ENCODE data around the gene CDS2. TPM values are rescaled to one million over a fixed set of nuclear protein-coding genes. Genes with fewer than 3 reads are reported as not detected.

CDS2 gene
- total and polyA plus RNA-seq, 11 donors = 22.5 to 105 (median 83.1) TPM

GRCh38 chr20:5190444-5190843 is 63.6 kb downstream of the CDS2 start:
- TF ChIP-seq CTCF (IDR thresholded peaks at IDR 0.05) (no peak), POLR2A (IDR thresholded peaks at IDR 0.05) (no peak)
- no peaks in the 10 kb centered on the region for H3K9me3 ChIP-seq
- no peak overlapping the region for H3K4me3 ChIP-seq
- no peak overlapping the region for H3K27ac ChIP-seq
- WGBS, 4 donors = 94 to 96% (median 96%) methylated on average over 3 of the region's 3 CpGs
- H3K27me3 ChIP-seq = no peaks in the 10 kb centered on the region
- intact Hi-C loops (cut with DNase I) = no loop called here
- no peak for ATAC-seq
- DNase-seq = no peak
- H3K4me1 ChIP-seq = peaks cover 0 to 17% (median 12%) of the 10 kb centered on the region in 12 donors
- peaks cover 0 to 96% (median 87%) of the 10 kb centered on the region in 9 donors for H3K36me3 ChIP-seq

GRCh38 chr20:5191829-5192569 is 65.2 kb downstream of the CDS2 start:
- peak overlapping the region in 11 of 12 donors; percentile 45 to 72 (median 54) for H3K27ac ChIP-seq
- no peak overlapping the region for H3K4me3 ChIP-seq
- 22 to 46% (median 33%) methylated on average over 9 of the region's 9 CpGs for WGBS, 4 donors
- no peaks in the 10 kb centered on the region for H3K9me3 ChIP-seq
- H3K36me3 ChIP-seq = peaks cover 0 to 92% (median 78%) of the 10 kb centered on the region in 9 donors
- ATAC-seq = peak; percentile 57 to 74 (median 72)
- intact Hi-C loops (cut with DNase I) = loop anchor here (1.0 to 2.0 kb wide), 2 partner anchors 65 to 66 kb away; partner anchors contain the start of gene CDS2 (in 4 of the 10)
- H3K27me3 ChIP-seq = no peaks in the 10 kb centered on the region
- no peak for TF ChIP-seq POLR2A (IDR thresholded peaks at IDR 0.05)
- peak; percentile 60 to 89 (median 82) for TF ChIP-seq CTCF (IDR thresholded peaks at IDR 0.05)
- peak in 1 of 5 donors; percentile 43 for DNase-seq
- H3K4me1 ChIP-seq = peaks cover 0 to 30% (median 16%) of the 10 kb centered on the region in 12 donors

- WGBS, 4 donors = 58 to 66% (median 59%) methylated on average over 9 of the region's 9 CpGs
- DNase-seq (no peak), ATAC-seq (no peak)
- intact Hi-C loops (cut with DNase I) = loop anchor here (1.0 to 2.0 kb wide), 2 partner anchors 66 kb away; partner anchors contain the start of gene CDS2 (in 4 of the 10)
- no peak overlapping the region for H3K4me3 ChIP-seq
- TF ChIP-seq CTCF (IDR thresholded peaks at IDR 0.05) (no peak), POLR2A (IDR thresholded peaks at IDR 0.05) (no peak)
- H3K9me3 ChIP-seq = no peaks in the 10 kb centered on the region
- H3K4me1 ChIP-seq = peaks cover 0 to 34% (median 20%) of the 10 kb centered on the region in 12 donors
- H3K27me3 ChIP-seq = no peaks in the 10 kb centered on the region
- peaks cover 0 to 90% (median 75%) of the 10 kb centered on the region in 9 donors for H3K36me3 ChIP-seq
- H3K27ac ChIP-seq = no peak overlapping the region
Observed at GRCh38 chr20:5192570-5193431, 66.0 kb downstream of the CDS2 start.

GRCh38 chr20:5195655-5196054 is 68.8 kb downstream of the CDS2 start:
- no peak for ATAC-seq
- Histone ChIP-seq H3K4me1 (peaks cover 0 to 48% (median 21%) of the 10 kb centered on the region in 12 donors), H3K36me3 (peaks cover 0 to 79% (median 52%) of the 10 kb centered on the region in 9 donors), H3K4me3 (no peak overlapping the region), H3K27me3 (no peaks in the 10 kb centered on the region), H3K9me3 (no peaks in the 10 kb centered on the region), H3K27ac (peak overlapping the region in 5 of 12 donors; percentile 6 to 83 (median 83))
- DNase-seq = no peak
- intact Hi-C loops (cut with DNase I) = no loop called here
- TF ChIP-seq POLR2A (IDR thresholded peaks at IDR 0.05) = no peak
- no peak for TF ChIP-seq CTCF (IDR thresholded peaks at IDR 0.05)
- 74 to 87% (median 75%) methylated on average over 4 of the region's 4 CpGs for WGBS, 4 donors
